DOHH2 (cell line): ENCODE results near the gene SMIM5.

Experiments used
- H3F3A ChIP-seq: fragments of 200-600 bp; sonication (generic), shearing (Covaris generic); 2 replicates; pipeline ENCODE4 v1.6.0; 2016; ENCODE audit warnings: antibody characterized with exemption, mild to moderate bottlenecking; ENCODE audit not compliant: control insufficient read depth, insufficient read depth
- H3K27ac ChIP-seq: fragments of 200-600 bp; sonication (generic); 2 replicates; pipeline ENCODE4 v1.5.1; 2014; ENCODE audit warnings: low read depth, mild to moderate bottlenecking, low read length, moderate library complexity
- H3K27me3 ChIP-seq: fragments of 200-600 bp; sonication (generic); 2 replicates; pipeline ENCODE4 v1.6.1; 2014; ENCODE audit warnings: mild to moderate bottlenecking, low read length, mixed read lengths; ENCODE audit not compliant: control insufficient read depth
- H3K36me3 ChIP-seq: fragments of 200-600 bp; sonication (generic); 2 replicates; pipeline ENCODE4 v1.6.1; 2014; ENCODE audit warnings: mild to moderate bottlenecking, low read length, moderate library complexity, mixed read lengths; ENCODE audit not compliant: control insufficient read depth
- H3K4me1 ChIP-seq: fragments of 200-600 bp; sonication (generic); 2 replicates; pipeline ENCODE4 v1.6.1; 2014; ENCODE audit warnings: mild to moderate bottlenecking, low read length, mixed read lengths; ENCODE audit not compliant: control insufficient read depth
- H3K4me2 ChIP-seq: fragments of 200-600 bp; sonication (generic); 2 replicates; pipeline ENCODE4 v1.6.0; 2014; ENCODE audit warnings: mild to moderate bottlenecking, low read length, moderate library complexity
- H3K4me3 ChIP-seq: fragments of 200-600 bp; sonication (generic); 2 replicates; pipeline ENCODE4 v1.5.1; 2014; ENCODE audit warnings: mild to moderate bottlenecking, low read length, mixed read lengths
- H3K79me2 ChIP-seq: fragments of 200-600 bp; sonication (generic); 2 replicates; pipeline ENCODE4 v1.6.1; 2014; ENCODE audit warnings: mild to moderate bottlenecking, low read length, mixed read lengths; ENCODE audit not compliant: control insufficient read depth
- H3K9me2 ChIP-seq: fragments of 200-600 bp; sonication (generic); replicated peaks from 2 replicates; pipeline ENCODE4 v1.6.1; 2014; ENCODE audit warnings: mild to moderate bottlenecking, low read length, mixed read lengths; ENCODE audit not compliant: control insufficient read depth
- H3K9me3 ChIP-seq: fragments of 200-600 bp; sonication (generic); 2 replicates; pipeline ENCODE4 v1.6.1; 2014; ENCODE audit warnings: antibody characterized with exemption, low read length, mixed read lengths; ENCODE audit not compliant: control insufficient read depth, insufficient read depth
- H4K20me1 ChIP-seq: fragments of 200-600 bp; sonication (generic); 2 replicates; pipeline ENCODE4 v1.6.0; 2014; ENCODE audit warnings: low read depth, mild to moderate bottlenecking, antibody characterized with exemption, low read length, moderate library complexity; ENCODE audit not compliant: control insufficient read depth, insufficient read depth
- EZH2phosphoT487 ChIP-seq: fragments of 200-600 bp; sonication (generic); IDR thresholded peaks from 2 replicates; pipeline ENCODE4 v1.6.1; 2017; ENCODE audit warnings: borderline replicate concordance, mild to moderate bottlenecking, antibody characterized with exemption, low read length, moderate library complexity, mixed read lengths
- TF ChIP-seq, protein P1 (sequence below): fragments of 200-600 bp; sonication (generic); IDR thresholded peaks from one replicate; pipeline ENCODE4 v1.5.1; 2014; ENCODE audit warnings: antibody characterized with exemption, mild to moderate bottlenecking, low read depth, low read length; ENCODE audit not compliant: poor library complexity, severe bottlenecking

Gene SMIM5

DNA sequence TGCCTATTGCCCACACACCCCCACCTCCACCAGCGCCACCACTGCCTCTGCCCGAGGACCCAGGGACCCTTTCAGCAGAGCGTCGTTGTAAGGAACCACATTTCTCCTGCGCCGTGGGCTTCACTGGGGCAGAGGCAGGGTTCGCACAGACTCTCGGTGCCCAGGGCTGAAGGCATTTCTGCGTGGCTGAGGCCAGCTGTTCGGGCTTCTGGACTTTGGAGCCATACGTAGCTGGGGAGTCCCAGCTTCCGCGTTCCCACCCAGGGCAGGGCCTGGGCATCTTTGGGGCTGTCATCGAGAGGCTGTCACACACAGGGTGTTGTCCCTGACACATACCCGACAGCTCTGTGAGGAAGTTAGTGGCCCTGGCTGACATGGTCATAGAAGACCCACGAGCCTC is 16.0 kb upstream of the SMIM5 start:
- H4K20me1 ChIP-seq: no peaks in the 10 kb centered on the region
- H3F3A ChIP-seq: no peaks in the 10 kb centered on the region
- H3K27me3 ChIP-seq: no peaks in the 10 kb centered on the region

DNA sequence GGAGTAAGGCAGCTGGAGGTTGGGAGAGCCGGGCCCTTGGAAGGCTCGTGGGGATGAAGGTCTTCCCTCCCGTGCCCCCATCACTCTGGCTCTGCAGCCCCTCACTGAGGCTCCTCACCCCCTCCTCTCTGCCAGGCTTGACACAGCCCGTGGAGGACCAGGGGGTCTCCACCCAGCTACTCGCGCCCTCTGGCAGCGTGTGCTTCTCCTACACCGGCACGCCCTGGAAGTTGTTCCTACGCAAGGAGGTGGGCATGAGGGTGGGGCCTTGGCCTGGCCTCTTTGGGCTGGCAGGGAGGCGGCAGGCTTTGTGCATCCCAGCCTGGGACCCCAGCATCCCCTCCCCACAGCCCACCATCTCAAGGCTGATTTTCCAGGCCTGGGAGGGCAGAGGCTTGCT is 15.6 kb upstream of the SMIM5 start:
- H3K4me2 ChIP-seq: no peak overlapping the region
- H3K36me3 ChIP-seq: no peaks in the 10 kb centered on the region

More for the DNA sequence above, 16.0 kb upstream of the SMIM5 start:
- Histone ChIP-seq H3K4me1 (no peaks in the 10 kb centered on the region), H3K79me2 (no peaks in the 10 kb centered on the region), H3K36me3 (no peaks in the 10 kb centered on the region), H3K4me2 (no peak overlapping the region), H3K9me3 (no peaks in the 10 kb centered on the region), H3K9me2 (no peaks in the 10 kb centered on the region), H3K27ac (no peak overlapping the region), H3K4me3 (no peak overlapping the region)
- TF ChIP-seq, protein P1, sequence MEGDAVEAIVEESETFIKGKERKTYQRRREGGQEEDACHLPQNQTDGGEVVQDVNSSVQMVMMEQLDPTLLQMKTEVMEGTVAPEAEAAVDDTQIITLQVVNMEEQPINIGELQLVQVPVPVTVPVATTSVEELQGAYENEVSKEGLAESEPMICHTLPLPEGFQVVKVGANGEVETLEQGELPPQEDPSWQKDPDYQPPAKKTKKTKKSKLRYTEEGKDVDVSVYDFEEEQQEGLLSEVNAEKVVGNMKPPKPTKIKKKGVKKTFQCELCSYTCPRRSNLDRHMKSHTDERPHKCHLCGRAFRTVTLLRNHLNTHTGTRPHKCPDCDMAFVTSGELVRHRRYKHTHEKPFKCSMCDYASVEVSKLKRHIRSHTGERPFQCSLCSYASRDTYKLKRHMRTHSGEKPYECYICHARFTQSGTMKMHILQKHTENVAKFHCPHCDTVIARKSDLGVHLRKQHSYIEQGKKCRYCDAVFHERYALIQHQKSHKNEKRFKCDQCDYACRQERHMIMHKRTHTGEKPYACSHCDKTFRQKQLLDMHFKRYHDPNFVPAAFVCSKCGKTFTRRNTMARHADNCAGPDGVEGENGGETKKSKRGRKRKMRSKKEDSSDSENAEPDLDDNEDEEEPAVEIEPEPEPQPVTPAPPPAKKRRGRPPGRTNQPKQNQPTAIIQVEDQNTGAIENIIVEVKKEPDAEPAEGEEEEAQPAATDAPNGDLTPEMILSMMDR: no peak
- no peak for TF ChIP-seq EZH2phosphoT487

DNA sequence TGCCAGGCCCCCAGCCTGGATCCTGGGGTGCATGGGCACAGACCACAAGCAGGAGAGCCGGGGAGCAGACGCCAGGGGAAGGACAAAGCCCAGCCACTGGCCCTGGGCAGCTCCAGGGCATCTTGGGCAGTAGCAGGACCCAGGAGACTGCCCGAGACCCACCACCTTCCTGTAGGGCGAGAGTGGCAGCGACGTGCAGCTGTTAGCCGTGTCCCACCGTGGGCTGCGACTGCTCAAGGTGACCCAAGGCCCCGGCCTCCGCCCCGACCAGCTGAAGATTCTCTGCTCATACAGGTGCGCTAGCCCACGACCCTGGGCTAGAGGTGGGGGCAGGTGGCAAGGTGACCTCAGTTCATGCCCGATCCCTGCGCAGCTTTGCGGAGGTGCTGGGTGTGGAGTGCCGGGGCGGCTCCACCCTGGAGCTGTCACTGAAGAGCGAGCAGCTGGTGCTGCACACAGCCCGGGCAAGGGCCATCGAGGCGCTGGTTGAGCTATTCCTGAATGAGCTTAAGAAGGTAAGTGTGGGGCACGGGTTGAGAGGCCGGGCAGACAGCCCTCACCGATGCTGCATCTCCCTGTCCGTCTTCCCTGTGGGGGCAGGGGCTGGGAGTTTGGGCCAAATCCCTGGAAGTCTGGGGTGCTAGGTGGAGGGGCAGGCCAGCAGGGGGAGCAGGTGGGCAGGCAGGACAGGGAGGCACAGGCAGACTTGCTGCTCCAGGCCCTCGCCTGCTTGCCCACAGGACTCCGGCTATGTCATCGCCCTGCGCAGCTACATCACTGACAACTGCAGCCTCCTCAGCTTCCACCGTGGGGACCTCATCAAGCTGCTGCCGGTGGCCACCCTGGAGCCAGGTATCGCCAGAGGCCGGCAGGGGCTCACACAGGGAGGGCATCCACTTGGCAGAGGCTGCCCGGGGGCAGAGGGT is 13.5 kb upstream of the SMIM5 start:
- H3K4me1 ChIP-seq: no peaks in the 10 kb centered on the region
- no peaks in the 10 kb centered on the region for H4K20me1 ChIP-seq
- no peaks in the 10 kb centered on the region for H3F3A ChIP-seq
- H3K27me3 ChIP-seq: no peaks in the 10 kb centered on the region
- H3K4me2 ChIP-seq: no peak overlapping the region
- TF ChIP-seq EZH2phosphoT487: no peak
- TF ChIP-seq, protein P1: peak; percentile 68
- no peak overlapping the region for H3K4me3 ChIP-seq
- no peak overlapping the region for H3K27ac ChIP-seq
- no peaks in the 10 kb centered on the region for H3K36me3 ChIP-seq
- H3K9me3 ChIP-seq: no peaks in the 10 kb centered on the region
- H3K79me2 ChIP-seq: no peaks in the 10 kb centered on the region
- H3K9me2 ChIP-seq: no peaks in the 10 kb centered on the region

More for the DNA sequence above, 15.6 kb upstream of the SMIM5 start:
- H3K79me2 ChIP-seq: no peaks in the 10 kb centered on the region
- no peaks in the 10 kb centered on the region for H3K27me3 ChIP-seq
- no peak overlapping the region for H3K4me3 ChIP-seq
- no peaks in the 10 kb centered on the region for H4K20me1 ChIP-seq
- no peak overlapping the region for H3K27ac ChIP-seq
- H3K4me1 ChIP-seq: no peaks in the 10 kb centered on the region
- no peaks in the 10 kb centered on the region for H3K9me3 ChIP-seq
- no peaks in the 10 kb centered on the region for H3K9me2 ChIP-seq
- no peak for TF ChIP-seq EZH2phosphoT487
- TF ChIP-seq, protein P1: no peak
- H3F3A ChIP-seq: no peaks in the 10 kb centered on the region
